A673 (cell line): ENCODE results near the gene CYB5RL. TPM values are rescaled to one million over a fixed set of nuclear protein-coding genes. Genes with fewer than 3 reads are reported as not detected.

Source experiments
- BruUV-seq: library from RNA; stranded (reverse); fragments of 400-500 nt; replicated peaks from 2 replicates; lab custom pipeline; 2021; lab: Mats Ljungman, UMichigan
- CTCF ChIA-PET: fragments of 300-600 bp; sonication (Branson Sonifier 250); formaldehyde crosslinking; loops from one replicate; lab custom pipeline; 2022; ENCODE audit warnings: antibody characterized with exemption; lab: Charles Lee
- POLR2A ChIA-PET: fragments of 300-600 bp; sonication (Branson Sonifier 250); formaldehyde crosslinking; loops from one replicate; lab custom pipeline; 2022; ENCODE audit warnings: antibody characterized with exemption; ENCODE audit not compliant: low non-redundant PET; lab: Charles Lee
- DNase-seq: peaks from one replicate; pipeline ENCODE4 v3.0.0-alpha.2; 2015; ENCODE audit warnings: low spot score
- H3K27ac ChIP-seq: fragments of 200-600 bp; sonication (generic); 2 replicates; pipeline ENCODE4 v1.5.1; 2016; ENCODE audit warnings: mixed run types, low read depth, mild to moderate bottlenecking, mixed read lengths, antibody characterized with exemption, low read length; ENCODE audit not compliant: poor library complexity, severe bottlenecking
- H3K27me3 ChIP-seq: fragments of 200-600 bp; sonication (generic); replicated peaks from 2 replicates; pipeline ENCODE4 v1.6.1; 2017; ENCODE audit warnings: mixed run types, low read depth, mild to moderate bottlenecking, mixed read lengths, antibody characterized with exemption, low read length; ENCODE audit not compliant: insufficient read depth, poor library complexity
- H3K36me3 ChIP-seq: fragments of 200-600 bp; sonication (generic); 2 replicates; pipeline ENCODE4 v1.6.1; 2016; ENCODE audit warnings: mixed run types, mild to moderate bottlenecking, mixed read lengths, antibody characterized with exemption, low read length; ENCODE audit not compliant: insufficient read depth, poor library complexity, severe bottlenecking
- H3K4me1 ChIP-seq: fragments of 200-600 bp; sonication (generic); 2 replicates; pipeline ENCODE4 v1.6.1; 2017; ENCODE audit warnings: mixed run types, mild to moderate bottlenecking, mixed read lengths, antibody characterized with exemption, low read length; ENCODE audit not compliant: insufficient read depth, poor library complexity, severe bottlenecking
- H3K4me3 ChIP-seq: fragments of 200-600 bp; sonication (generic); 2 replicates; pipeline ENCODE4 v1.5.1; 2016; ENCODE audit warnings: low read depth, mixed run types, mild to moderate bottlenecking, mixed read lengths, low read length; ENCODE audit not compliant: poor library complexity, severe bottlenecking
- H3K9me3 ChIP-seq: fragments of 200-600 bp; sonication (generic); 2 replicates; pipeline ENCODE4 v1.6.1; 2016; ENCODE audit warnings: mixed run types, low read depth, mild to moderate bottlenecking, mixed read lengths, antibody characterized with exemption, low read length; ENCODE audit not compliant: poor library complexity, severe bottlenecking
- CTCF ChIP-seq: fragments of 300-800, 200-600 bp; sonication (generic); conservative IDR thresholded peaks from 2 replicates; pipeline ENCODE4 v1.5.1; 2017; ENCODE audit warnings: low read depth, mild to moderate bottlenecking, antibody characterized with exemption, low read length, moderate library complexity, mixed read lengths
- EZH2 ChIP-seq: fragments of 200-600 bp; sonication (generic); IDR thresholded peaks from 2 replicates; pipeline ENCODE4 v1.6.1; 2017; ENCODE audit warnings: borderline replicate concordance, low read depth, mild to moderate bottlenecking, mixed read lengths, antibody characterized with exemption, low read length; ENCODE audit not compliant: poor library complexity, severe bottlenecking
- intact Hi-C: fragments of 100-400 bp; cut with micrococcal nuclease; formaldehyde crosslinking; loops from one replicate; pipeline ENCODE4 v1.10.0; 2022; ENCODE audit not compliant: unreplicated experiment
- total RNA-seq: library from RNA; stranded (reverse); gene quantifications from 2 replicates; pipeline ENCODE4 v1.2.3, GENCODE V29; 2021

The CYB5RL gene
- total RNA-seq, 1 experiment from 2014 or later, result 8.4 TPM

DNA sequence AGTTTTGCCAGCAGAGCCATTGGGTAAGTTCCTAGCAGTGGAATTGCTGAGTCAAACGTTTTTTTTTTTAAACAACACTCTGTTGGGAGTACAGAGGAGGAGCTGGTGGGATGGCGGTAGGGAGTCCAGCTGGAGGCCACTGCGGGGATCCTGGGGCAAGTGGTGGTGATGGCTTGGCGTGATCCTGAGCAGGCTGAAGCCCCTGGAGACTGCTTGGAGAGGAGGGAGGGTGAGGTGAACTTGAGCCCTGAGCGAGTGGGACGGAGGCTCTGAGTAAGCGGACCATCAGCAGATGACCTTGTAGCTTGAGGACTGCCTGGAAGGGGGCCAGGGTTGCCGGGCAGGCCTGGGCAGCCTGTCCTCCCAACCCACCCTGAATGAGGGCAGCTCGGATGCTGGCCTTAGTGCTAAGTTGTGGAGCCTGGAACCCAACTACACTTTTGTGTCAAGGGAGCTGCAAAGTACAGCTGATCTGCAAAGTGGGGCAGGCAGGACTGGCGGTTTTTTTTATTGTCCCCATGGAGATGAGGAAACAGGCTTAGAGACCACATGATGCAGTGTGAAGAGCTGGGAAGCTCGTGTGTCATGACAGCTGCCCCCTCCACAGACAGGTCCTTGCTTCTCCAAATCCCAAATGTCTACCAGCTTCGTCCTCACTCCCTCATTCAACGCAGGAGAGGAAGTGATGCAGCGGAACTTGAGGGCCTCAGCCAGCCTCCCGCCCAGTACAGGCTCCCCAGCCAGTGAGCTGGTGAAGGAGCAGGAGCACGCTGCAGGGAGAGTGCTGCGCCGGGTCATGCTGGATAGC is 20.4 kb upstream of the CYB5RL start:
- CTCF ChIA-PET, result no interaction called here
- H3K27ac ChIP-seq, result no peak overlapping the region
- intact Hi-C loops, result no loop called here
- BruUV-seq, result no TSS peak
- DNase-seq, result no peak
- POLR2A ChIA-PET, result interaction anchor here (0.6 kb wide), 2 partner anchors 78 to 275 kb away, joined by 3 read pairs; partner anchors contain the start of gene IFT25
- no peaks in the 10 kb centered on the region for H3K9me3 ChIP-seq
- peaks cover 8% of the 10 kb centered on the region for H3K36me3 ChIP-seq
- H3K4me3 ChIP-seq, result no peak overlapping the region
- no peaks in the 10 kb centered on the region for H3K4me1 ChIP-seq
- TF ChIP-seq CTCF (no peak), EZH2 (no peak)
- no peaks in the 10 kb centered on the region for H3K27me3 ChIP-seq

DNA sequence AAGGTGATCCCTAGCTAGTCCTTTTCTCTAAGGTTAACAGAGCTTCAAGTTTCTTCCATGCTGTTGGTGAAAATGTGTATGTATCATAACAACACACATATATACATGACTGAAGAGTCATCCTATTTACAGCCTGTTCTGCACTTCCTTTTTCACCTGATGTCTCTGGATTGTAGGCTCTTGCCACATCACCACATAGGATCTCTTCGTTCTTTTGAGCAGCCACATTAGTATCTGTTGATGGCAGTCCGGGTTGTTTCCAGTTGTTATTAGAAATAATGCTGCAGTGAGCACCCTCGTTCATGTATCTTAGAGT is 19.8 kb upstream of the CYB5RL start:
- intact Hi-C loops, result no loop called here
- H3K27ac ChIP-seq, result no peak overlapping the region
- no peak for DNase-seq
- H3K36me3 ChIP-seq, result peaks cover 11% of the 10 kb centered on the region
- H3K9me3 ChIP-seq, result no peaks in the 10 kb centered on the region
- no peak for TF ChIP-seq CTCF
- no peak for TF ChIP-seq EZH2
- POLR2A ChIA-PET, result interaction anchor here (0.6 kb wide), 1 partner anchor 79 kb away, joined by 3 read pairs; no protein-coding TSS in a partner anchor
- H3K4me1 ChIP-seq, result no peaks in the 10 kb centered on the region
- CTCF ChIA-PET, result no interaction called here
- H3K4me3 ChIP-seq, result no peak overlapping the region
- no peaks in the 10 kb centered on the region for H3K27me3 ChIP-seq
- BruUV-seq, result no TSS peak

- H3K4me1 ChIP-seq, result no peaks in the 10 kb centered on the region
- no peak overlapping the region for H3K4me3 ChIP-seq
- no peak overlapping the region for H3K27ac ChIP-seq
- no peaks in the 10 kb centered on the region for H3K9me3 ChIP-seq
- peaks cover 14% of the 10 kb centered on the region for H3K36me3 ChIP-seq
- POLR2A ChIA-PET, result no interaction called here
- CTCF ChIA-PET, result no interaction called here
- TF ChIP-seq EZH2 (no peak), CTCF (no peak)
- intact Hi-C loops, result no loop called here
- DNase-seq, result no peak
- no TSS peak for BruUV-seq
- H3K27me3 ChIP-seq, result no peaks in the 10 kb centered on the region
These were observed 19.3 kb upstream of the CYB5RL start for GRCh38 chr1:54218883-54219687.
